Hair follicular keratinocyte (primary cell): Measurements from ENCODE around the gene SLC34A3. TPM values are rescaled to one million over a fixed set of nuclear protein-coding genes. Genes with fewer than 3 reads are reported as not detected.

Source experiments
- total RNA-seq: library from RNA; depleted of rRNA; stranded (reverse); fragments of >200 nt; gene quantifications from 2 replicates; pipeline ENCODE4 v1.2.3, GENCODE V29; 2015

The SLC34A3 gene
- total RNA-seq, 1 donor from 2014 or later: not detected

Other genes starting within 250 kb of the SLC34A3 start
- gene LCNL1, start 247.9 kb upstream of the SLC34A3 start, total RNA-seq: not detected in 2 replicates
- 45.6 and 54.8 TPM in 2 replicates for gene PAXX, start 238.5 kb upstream of the SLC34A3 start, total RNA-seq
- gene CLIC3, start 234.3 kb upstream of the SLC34A3 start, total RNA-seq: 3.3 and 8.7 TPM in 2 replicates
- gene ABCA2, start 202.7 kb upstream of the SLC34A3 start, total RNA-seq: 0.95 and 5.2 TPM in 2 replicates
- not detected in 2 replicates for gene FUT7, start 198.8 kb upstream of the SLC34A3 start, total RNA-seq
- gene NPDC1, start 184.7 kb upstream of the SLC34A3 start, total RNA-seq: 2.9 and 9.0 TPM in 2 replicates
- 0.11 and 0.39 TPM in 2 replicates for gene ENTPD2, start 176.8 kb upstream of the SLC34A3 start, total RNA-seq
- 4.0 and 10.3 TPM in 2 replicates for gene SAPCD2, start 160.3 kb upstream of the SLC34A3 start, total RNA-seq
- gene UAP1L1, start 153.4 kb upstream of the SLC34A3 start, total RNA-seq: 1.2 and 3.8 TPM in 2 replicates
- 63.0 and 80.3 TPM in 2 replicates for gene MAN1B1, start 143.9 kb upstream of the SLC34A3 start, total RNA-seq
- 25.3 and 29.1 TPM in 2 replicates for gene DPP7, start 116.2 kb upstream of the SLC34A3 start, total RNA-seq
- 0.04 and 0.23 TPM in 2 replicates for gene GRIN1, start 91.7 kb upstream of the SLC34A3 start, total RNA-seq
- not detected in 2 replicates for gene LRRC26, start 60.9 kb upstream of the SLC34A3 start, total RNA-seq
- not detected in 2 replicates for gene TMEM210, start 58.8 kb upstream of the SLC34A3 start, total RNA-seq
- gene ANAPC2, start 42.3 kb upstream of the SLC34A3 start, total RNA-seq: 8.4 and 11.1 TPM in 2 replicates
- gene SSNA1, start 42.2 kb upstream of the SLC34A3 start, total RNA-seq: 95.3 and 137 TPM in 2 replicates
- gene TPRN, start 30.2 kb upstream of the SLC34A3 start, total RNA-seq: 4.9 and 6.7 TPM in 2 replicates
- 29.0 and 40.6 TPM in 2 replicates for gene TMEM203, start 25.3 kb upstream of the SLC34A3 start, total RNA-seq
- gene NDOR1, start 25.2 kb upstream of the SLC34A3 start, total RNA-seq: 9.0 and 11.4 TPM in 2 replicates
- gene RNF208, start 8.7 kb upstream of the SLC34A3 start, total RNA-seq: 0.23 TPM in 1 of 2 replicates, not detected in the other
- gene CYSRT1, start 5.7 kb upstream of the SLC34A3 start, total RNA-seq: 0.70 and 1.4 TPM in 2 replicates
- gene RNF224, start 3.4 kb upstream of the SLC34A3 start, total RNA-seq: 0.15 TPM in 1 of 2 replicates, not detected in the other
- 439 and 1,151 TPM in 2 replicates for gene TUBB4B, start 10.4 kb downstream of the SLC34A3 start, total RNA-seq
- not detected in 2 replicates for gene STPG3, start 20.4 kb downstream of the SLC34A3 start, total RNA-seq
- 45.1 and 51.7 TPM in 2 replicates for gene NELFB, start 24.4 kb downstream of the SLC34A3 start, total RNA-seq
- 17.8 and 24.2 TPM in 2 replicates for gene TOR4A, start 46.8 kb downstream of the SLC34A3 start, total RNA-seq
- 1.1 and 2.2 TPM in 2 replicates for gene NRARP, start 71.4 kb downstream of the SLC34A3 start, total RNA-seq
- gene EXD3, start 192.3 kb downstream of the SLC34A3 start, total RNA-seq: 4.6 and 8.9 TPM in 2 replicates
- 0.31 TPM in 1 of 2 replicates, not detected in the other for gene NOXA1, start 192.5 kb downstream of the SLC34A3 start, total RNA-seq
- gene ENTPD8, start 210.5 kb downstream of the SLC34A3 start, total RNA-seq: not detected in 2 replicates
- gene NSMF, start 228.4 kb downstream of the SLC34A3 start, total RNA-seq: 48.9 and 50.7 TPM in 2 replicates